Prostate gland (tissue), 2 donors: ENCODE measurements around the gene THEMIS2. TPM values are rescaled to one million over a fixed set of nuclear protein-coding genes. Genes with fewer than 3 reads are reported as not detected.
A peak's percentile ranks its signal among the peaks of the same experiment; 100 is the strongest.
"Not testable (repeated sequence)": the region's sequence is repeated elsewhere in the genome, so short reads cannot be mapped to it uniquely, and the experiment has no call there.

Experiments
- DNase-seq: peaks from one replicate; pipeline ENCODE4 v3.0.0-alpha.2; 2019; ENCODE audit warnings: low spot score
- H3K27ac ChIP-seq, 2 donors: fragments of 200-600 bp; sonication (generic); 2 replicates each; pipeline ENCODE4 v1.5.1; 2017 to 2019
- H3K27me3 ChIP-seq: fragments of 200-600 bp; sonication (generic); replicated peaks from 2 replicates; pipeline ENCODE4 v1.5.1; 2019; ENCODE audit not compliant: insufficient read depth
- H3K36me3 ChIP-seq, 2 donors: fragments of 200-600 bp; sonication (generic); 1 replicate in 1 of 2; 2 replicates in 1 of 2; pipeline versions ENCODE4 v1.5.1 to v1.8.1; 2017 to 2019
- H3K4me1 ChIP-seq: fragments of 200-600 bp; sonication (generic); replicated peaks from 2 replicates; pipeline ENCODE4 v1.5.1; 2019
- H3K4me3 ChIP-seq, 2 donors: fragments of 200-600 bp; sonication (generic); 2 replicates each; pipeline ENCODE4 v1.5.1; 2017 to 2019
- H3K9me3 ChIP-seq: fragments of 200-600 bp; sonication (generic); 2 replicates; pipeline ENCODE4 v1.5.1; 2017
- CTCF ChIP-seq, 4 experiments: fragments of 200-600 bp in 2 of 4; fragments of 450-650 bp in 2 of 4; sonication (generic) in 2 of 4; IDR thresholded peaks; 1 replicate in 3 of 4; 2 replicates in 1 of 4; pipeline ENCODE4 v1.5.1; 2016 to 2019; ENCODE audit warnings: antibody characterized with exemption in 4 of 4, mild to moderate bottlenecking in 2 of 4, moderate library complexity in 2 of 4
- POLR2A ChIP-seq: fragments of 450-650 bp; IDR thresholded peaks from one replicate; pipeline ENCODE4 v1.6.1; 2016; ENCODE audit warnings: antibody characterized with exemption, mild to moderate bottlenecking
- POLR2AphosphoS5 ChIP-seq: sonication (generic); formaldehyde crosslinking; IDR thresholded peaks from one replicate; pipeline ENCODE4 v1.6.1; 2017; ENCODE audit warnings: antibody characterized with exemption
- WGBS: methylation state at CpG from one replicate; pipeline ENCODE4 v1.1.5; 2018; 5-methylcytosine and 5-hydroxymethylcytosine counted together
- intact Hi-C: fragments of 100-400 bp; cut with DNase I; formaldehyde crosslinking; loops from one replicate; pipeline ENCODE4 v1.14.2; 2022
- total RNA-seq, 2 donors: library from RNA; depleted of rRNA; stranded (reverse); fragments of >200 nt; gene quantifications; one replicate each; pipeline ENCODE4 v1.1.0, GENCODE V29; 2016

The THEMIS2 gene
- total RNA-seq = 100 to 1,000 TPM in 1 of 2 donors, 1 to 10 TPM in 1; 3.6 to 140 TPM

- DNase-seq = no peak
- Histone ChIP-seq H3K4me3 (peak within 1 kb of the TSS; percentile 48 to 52), H3K4me1 (no peaks in the 10 kb centered on the region), H3K9me3 (no peaks in the 10 kb centered on the region), H3K36me3 (no peaks in the 10 kb centered on the region), H3K27ac (peak within 1 kb of the TSS in 1 of 2 donors; percentile 53), H3K27me3 (no peaks in the 10 kb centered on the region)
- intact Hi-C loops = no loop called here
- TF ChIP-seq CTCF (IDR thresholded peaks at IDR 0.05) (no peak), POLR2AphosphoS5 (peak; percentile 8), POLR2A (peak; percentile 71)
- WGBS = 27% methylated on average over 19 of the region's 53 CpGs
Observed at GRCh38 chr1:27872059-27872801, at the start of gene THEMIS2. Gene THEMIS2, plus strand, starts transcription at chr1:27872544. Its CDS starts 28 bp downstream, at chr1:27872572.

- no peaks in the 10 kb centered on the region for H3K4me1 ChIP-seq
- 99% methylated on average over 4 of the region's 4 CpGs for WGBS
- H3K27ac ChIP-seq = no peak overlapping the region
- H3K36me3 ChIP-seq = no peaks in the 10 kb centered on the region
- DNase-seq = no peak
- H3K9me3 ChIP-seq = no peaks in the 10 kb centered on the region
- intact Hi-C loops = no loop called here
- no peak overlapping the region for H3K4me3 ChIP-seq
- no peaks in the 10 kb centered on the region for H3K27me3 ChIP-seq
- no peak for TF ChIP-seq POLR2A
- TF ChIP-seq POLR2AphosphoS5 = no peak
- TF ChIP-seq CTCF (IDR thresholded peaks at IDR 0.05) = no peak
Observed at GRCh38 chr1:27823784-27824183, 48.6 kb upstream of the THEMIS2 start.

GRCh38 chr1:27824411-27824810 lies 47.9 kb upstream of the THEMIS2 start:
- Histone ChIP-seq H3K36me3 (no peaks in the 10 kb centered on the region), H3K9me3 (no peaks in the 10 kb centered on the region), H3K27me3 (no peaks in the 10 kb centered on the region), H3K4me3 (no peak overlapping the region), H3K27ac (no peak overlapping the region), H3K4me1 (no peaks in the 10 kb centered on the region)
- intact Hi-C loops = no loop called here
- WGBS = over 99% methylated on average over 4 of the region's 4 CpGs
- TF ChIP-seq POLR2AphosphoS5 = no peak
- DNase-seq = no peak

GRCh38 chr1:27829339-27829960 lies 42.9 kb upstream of the THEMIS2 start:
- H3K27me3 ChIP-seq, H3K9me3 ChIP-seq, DNase-seq, H3K4me3 ChIP-seq, intact Hi-C loops, H3K36me3 ChIP-seq, H3K4me1 ChIP-seq: not testable (repeated sequence)
- peak overlapping the region in 1 of 2 donors; percentile 89 for H3K27ac ChIP-seq
- WGBS = 73% methylated on average over 4 of the region's 4 CpGs

- Histone ChIP-seq H3K4me1 (peaks cover 7% of the 10 kb centered on the region), H3K27me3 (no peaks in the 10 kb centered on the region), H3K4me3 (peak within 1 kb of the TSS; percentile 69 to 98), H3K9me3 (no peaks in the 10 kb centered on the region), H3K36me3 (no peaks in the 10 kb centered on the region), H3K27ac (peak within 1 kb of the TSS; percentile 83 to 89)
- TF ChIP-seq CTCF (IDR thresholded peaks at IDR 0.05) = peak in 2 of 4 experiments; percentile 7 to 8
- peak; percentile 99 for TF ChIP-seq POLR2AphosphoS5
- TF ChIP-seq POLR2A = peak; percentile 74
- intact Hi-C loops = no loop called here
- DNase-seq = peak; percentile 93
- WGBS = under 1% methylated on average over 60 of the region's 60 CpGs
Observed at GRCh38 chr1:27830621-27831440, 41.5 kb upstream of the THEMIS2 start, which contains the start of gene PPP1R8. Gene PPP1R8, plus strand, starts transcription at chr1:27830782. Its CDS starts 54 bp downstream, at chr1:27830836.
